ENCODE measurements around the gene GOLGA2.
"Not testable (repeated sequence)": the region's sequence is repeated elsewhere in the genome, so short reads cannot be mapped to it uniquely, and the experiment has no call there.

Gene GOLGA2

GRCh38 chr9:128232528-128233428 is 43.0 kb downstream of the GOLGA2 start:
- Histone ChIP-seq H3K36me3 (ENCODE audit: insufficient read depth, low read length) (no peaks in the 10 kb centered on the region), H3K79me2 (ENCODE audit: control insufficient read depth, insufficient read depth, low read length, unreplicated experiment) (no peaks in the 10 kb centered on the region), H3K4me1 (ENCODE audit: control insufficient read depth, insufficient read depth, low read length, unreplicated experiment) (no peaks in the 10 kb centered on the region), H3K27me3 (ENCODE audit: insufficient read depth, low read length) (no peaks in the 10 kb centered on the region), H3K4me3 (ENCODE audit: low read depth, low read length) (no peak overlapping the region), H2AFZ (ENCODE audit: low read length, unreplicated experiment) (no peak overlapping the region), H3K27ac (ENCODE audit: low read depth, low read length) (no peak overlapping the region)

- Histone ChIP-seq H3K27me3 (ENCODE audit: insufficient read depth, low read length) (no peaks in the 10 kb centered on the region), H3K4me1 (ENCODE audit: control insufficient read depth, insufficient read depth, low read length, unreplicated experiment) (no peaks in the 10 kb centered on the region), H3K4me3 (ENCODE audit: low read depth, low read length) (no peak overlapping the region)
Observed at GRCh38 chr9:128231638-128232527, 43.9 kb downstream of the GOLGA2 start.

DNA sequence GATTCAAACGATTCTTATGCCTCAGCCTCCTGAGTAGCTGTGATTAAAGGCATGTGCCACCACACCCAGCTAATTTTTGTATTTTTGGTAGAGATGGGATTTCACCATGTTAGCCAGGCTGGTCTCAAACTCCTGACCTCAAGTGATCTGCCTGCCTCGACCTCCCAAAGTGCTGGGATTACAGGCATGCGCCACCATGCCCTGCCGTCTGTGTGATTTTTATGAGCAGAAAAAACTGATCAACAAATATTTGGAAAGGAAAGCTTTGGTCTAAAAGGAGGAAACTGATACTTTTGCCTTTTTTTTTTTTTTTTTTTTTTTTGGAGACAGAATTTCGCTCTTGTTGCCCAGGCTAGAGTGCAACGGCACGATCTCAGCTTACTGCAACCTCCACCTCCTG is 44.9 kb downstream of the GOLGA2 start:
- not testable (repeated sequence) for H3K4me1 ChIP-seq (ENCODE audit: control insufficient read depth, insufficient read depth, low read length, unreplicated experiment); H2AFZ ChIP-seq (ENCODE audit: low read length, unreplicated experiment); H3K36me3 ChIP-seq (ENCODE audit: insufficient read depth, low read length); H3K27me3 ChIP-seq (ENCODE audit: insufficient read depth, low read length); H3K27ac ChIP-seq (ENCODE audit: low read depth, low read length); H3K4me3 ChIP-seq (ENCODE audit: low read depth, low read length); H3K79me2 ChIP-seq (ENCODE audit: control insufficient read depth, insufficient read depth, low read length, unreplicated experiment)

More at GRCh38 chr9:128231638-128232527, 43.9 kb downstream of the GOLGA2 start:
- H3K27ac ChIP-seq (ENCODE audit: low read depth, low read length): no peak overlapping the region
- H3K36me3 ChIP-seq (ENCODE audit: insufficient read depth, low read length): no peaks in the 10 kb centered on the region
- H2AFZ ChIP-seq (ENCODE audit: low read length, unreplicated experiment): no peak overlapping the region
- H3K79me2 ChIP-seq (ENCODE audit: control insufficient read depth, insufficient read depth, low read length, unreplicated experiment): no peaks in the 10 kb centered on the region

DNA sequence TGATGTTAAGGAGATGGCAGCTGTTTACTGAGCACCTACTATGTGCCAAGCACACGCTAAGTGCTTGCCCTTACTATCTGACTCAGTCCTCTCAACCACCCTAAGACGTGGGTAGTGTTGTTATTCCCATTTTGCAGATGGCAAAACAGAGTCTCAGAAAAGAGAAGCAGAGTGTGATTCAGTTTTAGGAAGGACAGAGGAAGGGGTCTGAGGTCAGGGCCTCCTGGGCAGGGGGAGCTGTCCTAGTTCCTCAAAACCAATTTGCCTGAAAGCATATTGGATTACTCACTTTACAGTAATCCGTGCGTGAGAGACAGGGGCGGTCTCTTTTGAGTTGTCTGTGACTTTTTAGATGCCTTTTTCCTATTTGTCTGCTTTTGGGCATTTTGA is 49.4 kb downstream of the GOLGA2 start:
- Histone ChIP-seq H3K4me1 (ENCODE audit: control insufficient read depth, insufficient read depth, low read length, unreplicated experiment) (no peaks in the 10 kb centered on the region), H2AFZ (ENCODE audit: low read length, unreplicated experiment) (no peak overlapping the region), H3K4me3 (ENCODE audit: low read depth, low read length) (no peak overlapping the region)

DNA sequence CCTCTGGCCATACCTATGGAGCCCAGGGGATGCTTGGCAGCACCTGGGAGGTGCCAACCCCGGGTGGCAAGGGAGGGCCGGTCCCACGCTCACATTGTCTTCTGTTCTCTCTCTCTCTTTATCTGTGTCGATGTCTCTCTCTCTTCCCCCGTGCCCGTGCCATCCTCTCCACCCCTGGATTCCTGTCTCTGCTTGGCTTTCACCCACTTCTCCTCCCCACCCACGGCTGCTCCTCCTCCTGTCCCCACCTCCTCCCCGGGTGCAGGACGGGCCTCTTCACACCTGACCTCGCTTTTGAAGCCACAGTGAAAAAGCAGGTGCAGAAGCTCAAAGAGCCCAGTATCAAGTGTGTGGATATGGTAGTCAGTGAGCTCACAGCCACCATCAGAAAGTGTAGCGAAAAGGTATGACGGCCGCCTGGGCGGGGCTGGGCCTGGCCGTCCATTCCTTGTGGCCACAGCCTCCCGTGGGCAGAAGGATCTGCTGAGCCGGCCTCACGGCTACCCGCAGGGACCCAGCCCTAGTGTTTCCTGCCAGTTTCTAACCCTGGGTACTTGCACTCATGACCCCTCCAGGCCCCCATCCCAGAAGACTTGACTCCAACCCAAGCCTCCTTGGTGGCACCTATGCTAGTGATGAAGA is 49.9 kb downstream of the GOLGA2 start:
- H3K27ac ChIP-seq (ENCODE audit: low read depth, low read length): no peak overlapping the region
- H3K4me1 ChIP-seq (ENCODE audit: control insufficient read depth, insufficient read depth, low read length, unreplicated experiment): no peaks in the 10 kb centered on the region
- no peak overlapping the region for H2AFZ ChIP-seq (ENCODE audit: low read length, unreplicated experiment)
- H3K36me3 ChIP-seq (ENCODE audit: insufficient read depth, low read length): no peaks in the 10 kb centered on the region
- H3K27me3 ChIP-seq (ENCODE audit: insufficient read depth, low read length): no peaks in the 10 kb centered on the region
- no peaks in the 10 kb centered on the region for H3K79me2 ChIP-seq (ENCODE audit: control insufficient read depth, insufficient read depth, low read length, unreplicated experiment)
- no peak overlapping the region for H3K4me3 ChIP-seq (ENCODE audit: low read depth, low read length)

More for the DNA sequence above, 49.4 kb downstream of the GOLGA2 start:
- H3K79me2 ChIP-seq (ENCODE audit: control insufficient read depth, insufficient read depth, low read length, unreplicated experiment): no peaks in the 10 kb centered on the region
- no peaks in the 10 kb centered on the region for H3K27me3 ChIP-seq (ENCODE audit: insufficient read depth, low read length)
- no peak overlapping the region for H3K27ac ChIP-seq (ENCODE audit: low read depth, low read length)
- H3K36me3 ChIP-seq (ENCODE audit: insufficient read depth, low read length): no peaks in the 10 kb centered on the region

- no peaks in the 10 kb centered on the region for H3K36me3 ChIP-seq (ENCODE audit: insufficient read depth, low read length)
- H3K4me1 ChIP-seq (ENCODE audit: control insufficient read depth, insufficient read depth, low read length, unreplicated experiment): no peaks in the 10 kb centered on the region
- H3K4me3 ChIP-seq (ENCODE audit: low read depth, low read length): no peak overlapping the region
- H2AFZ ChIP-seq (ENCODE audit: low read length, unreplicated experiment): no peak overlapping the region
- no peaks in the 10 kb centered on the region for H3K79me2 ChIP-seq (ENCODE audit: control insufficient read depth, insufficient read depth, low read length, unreplicated experiment)
- no peaks in the 10 kb centered on the region for H3K27me3 ChIP-seq (ENCODE audit: insufficient read depth, low read length)
- no peak overlapping the region for H3K27ac ChIP-seq (ENCODE audit: low read depth, low read length)
Observed at GRCh38 chr9:128224877-128225276, 50.9 kb downstream of the GOLGA2 start.

- Histone ChIP-seq H2AFZ (ENCODE audit: low read length, unreplicated experiment) (no peak overlapping the region), H3K36me3 (ENCODE audit: insufficient read depth, low read length) (no peaks in the 10 kb centered on the region), H3K79me2 (ENCODE audit: control insufficient read depth, insufficient read depth, low read length, unreplicated experiment) (no peaks in the 10 kb centered on the region), H3K4me1 (ENCODE audit: control insufficient read depth, insufficient read depth, low read length, unreplicated experiment) (no peaks in the 10 kb centered on the region), H3K4me3 (ENCODE audit: low read depth, low read length) (no peak overlapping the region), H3K27me3 (ENCODE audit: insufficient read depth, low read length) (no peaks in the 10 kb centered on the region), H3K27ac (ENCODE audit: low read depth, low read length) (no peak overlapping the region)
Observed at GRCh38 chr9:128222880-128223670, 52.7 kb downstream of the GOLGA2 start.

- H3K27ac ChIP-seq (ENCODE audit: low read depth, low read length): no peak overlapping the region
- no peaks in the 10 kb centered on the region for H3K79me2 ChIP-seq (ENCODE audit: control insufficient read depth, insufficient read depth, low read length, unreplicated experiment)
- H3K27me3 ChIP-seq (ENCODE audit: insufficient read depth, low read length): no peaks in the 10 kb centered on the region
- H3K36me3 ChIP-seq (ENCODE audit: insufficient read depth, low read length): no peaks in the 10 kb centered on the region
- H3K4me3 ChIP-seq (ENCODE audit: low read depth, low read length): no peak overlapping the region
- H2AFZ ChIP-seq (ENCODE audit: low read length, unreplicated experiment): no peak overlapping the region
- H3K4me1 ChIP-seq (ENCODE audit: control insufficient read depth, insufficient read depth, low read length, unreplicated experiment): peaks cover 2% of the 10 kb centered on the region
Observed at GRCh38 chr9:128222026-128222425, 53.8 kb downstream of the GOLGA2 start.

- no peaks in the 10 kb centered on the region for H3K79me2 ChIP-seq (ENCODE audit: control insufficient read depth, insufficient read depth, low read length, unreplicated experiment)
- H3K4me1 ChIP-seq (ENCODE audit: control insufficient read depth, insufficient read depth, low read length, unreplicated experiment): peaks cover 24% of the 10 kb centered on the region
- H2AFZ ChIP-seq (ENCODE audit: low read length, unreplicated experiment): no peak overlapping the region
- no peaks in the 10 kb centered on the region for H3K27me3 ChIP-seq (ENCODE audit: insufficient read depth, low read length)
- no peak overlapping the region for H3K4me3 ChIP-seq (ENCODE audit: low read depth, low read length)
- H3K27ac ChIP-seq (ENCODE audit: low read depth, low read length): no peak overlapping the region
- no peaks in the 10 kb centered on the region for H3K36me3 ChIP-seq (ENCODE audit: insufficient read depth, low read length)
Observed at GRCh38 chr9:128219831-128220230, 56.0 kb downstream of the GOLGA2 start.
